IPS-18a (cell line): Measurements from ENCODE around the gene HMGA1.

Source experiments
- H3K27ac ChIP-seq: one replicate; pipeline ENCODE4 v1.5.1; 2013; ENCODE audit warnings: low read length
- H3K27me3 ChIP-seq: one replicate; pipeline ENCODE4 v1.6.1; 2013; ENCODE audit warnings: mild to moderate bottlenecking, low read length; ENCODE audit not compliant: control insufficient read depth, insufficient read depth
- H3K36me3 ChIP-seq: one replicate; pipeline ENCODE4 v1.6.1; 2013; ENCODE audit warnings: low read depth, low read length; ENCODE audit not compliant: control insufficient read depth
- H3K4me1 ChIP-seq: one replicate; pipeline ENCODE4 v1.6.1; 2013; ENCODE audit warnings: low read depth, low read length; ENCODE audit not compliant: control insufficient read depth
- H3K4me3 ChIP-seq: one replicate; pipeline ENCODE4 v1.5.1; 2013; ENCODE audit warnings: low read length
- H3K9ac ChIP-seq: one replicate; pipeline ENCODE4 v1.6.1; 2013; ENCODE audit warnings: mild to moderate bottlenecking, low read length, moderate library complexity
- H3K9me3 ChIP-seq: one replicate; pipeline ENCODE4 v1.6.1; 2013; ENCODE audit warnings: low read depth, low read length; ENCODE audit not compliant: control insufficient read depth

The HMGA1 gene, protein sequence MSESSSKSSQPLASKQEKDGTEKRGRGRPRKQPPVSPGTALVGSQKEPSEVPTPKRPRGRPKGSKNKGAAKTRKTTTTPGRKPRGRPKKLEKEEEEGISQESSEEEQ

DNA sequence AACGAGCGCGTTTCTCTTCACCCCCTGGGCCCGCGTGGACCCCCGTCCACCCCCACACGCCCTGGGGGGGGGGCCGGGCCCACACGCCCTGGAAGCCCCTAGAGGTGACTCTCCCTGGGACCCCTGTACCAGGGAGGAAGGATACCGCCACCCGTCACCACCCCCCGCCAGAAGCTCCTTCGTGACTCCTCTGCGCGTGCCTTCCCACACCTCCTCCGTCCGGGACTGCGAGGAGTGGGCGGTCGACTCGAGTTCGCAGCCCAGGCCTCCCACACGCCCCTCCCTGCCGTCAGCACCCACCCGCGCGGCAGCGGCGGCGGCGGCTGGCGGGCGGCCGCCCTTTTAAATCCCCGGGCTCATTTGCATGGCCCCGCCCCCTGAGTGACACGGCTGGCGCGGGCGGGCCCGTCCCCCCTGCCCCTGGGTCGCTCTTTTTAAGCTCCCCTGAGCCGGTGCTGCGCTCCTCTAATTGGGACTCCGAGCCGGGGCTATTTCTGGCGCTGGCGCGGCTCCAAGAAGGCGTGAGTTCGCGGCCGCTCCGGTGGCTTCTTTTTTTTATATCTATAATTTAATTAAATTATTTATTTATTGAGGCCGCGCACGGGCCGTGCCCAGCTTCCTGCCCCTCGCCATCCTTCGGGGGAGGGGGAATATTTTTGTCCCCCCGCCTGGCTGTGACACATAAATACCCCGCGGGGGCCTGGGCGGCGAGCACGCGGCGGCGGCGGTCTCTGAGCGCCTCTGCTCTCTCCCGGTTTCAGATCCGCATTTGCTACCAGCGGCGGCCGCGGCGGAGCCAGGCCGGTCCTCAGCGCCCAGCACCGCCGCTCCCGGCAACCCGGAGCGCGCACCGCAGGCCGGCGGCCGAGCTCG lies at the start of gene HMGA1:
Gene HMGA1, plus strand, starts transcription at position 431 of the 873 bp plus-strand sequence. CDS start 3,908 bp downstream, outside the sequence.
- peak within 1 kb of the TSS; percentile 95 for H3K4me3 ChIP-seq
- peaks cover 19% of the 10 kb centered on the region for H3K4me1 ChIP-seq
- peaks cover 29% of the 10 kb centered on the region for H3K36me3 ChIP-seq
- H3K9me3 ChIP-seq, result no peaks in the 10 kb centered on the region
- no peaks in the 10 kb centered on the region for H3K27me3 ChIP-seq
- peak within 1 kb of the TSS; percentile 96 for H3K27ac ChIP-seq
- peak within 1 kb of the TSS; percentile 95 for H3K9ac ChIP-seq

DNA sequence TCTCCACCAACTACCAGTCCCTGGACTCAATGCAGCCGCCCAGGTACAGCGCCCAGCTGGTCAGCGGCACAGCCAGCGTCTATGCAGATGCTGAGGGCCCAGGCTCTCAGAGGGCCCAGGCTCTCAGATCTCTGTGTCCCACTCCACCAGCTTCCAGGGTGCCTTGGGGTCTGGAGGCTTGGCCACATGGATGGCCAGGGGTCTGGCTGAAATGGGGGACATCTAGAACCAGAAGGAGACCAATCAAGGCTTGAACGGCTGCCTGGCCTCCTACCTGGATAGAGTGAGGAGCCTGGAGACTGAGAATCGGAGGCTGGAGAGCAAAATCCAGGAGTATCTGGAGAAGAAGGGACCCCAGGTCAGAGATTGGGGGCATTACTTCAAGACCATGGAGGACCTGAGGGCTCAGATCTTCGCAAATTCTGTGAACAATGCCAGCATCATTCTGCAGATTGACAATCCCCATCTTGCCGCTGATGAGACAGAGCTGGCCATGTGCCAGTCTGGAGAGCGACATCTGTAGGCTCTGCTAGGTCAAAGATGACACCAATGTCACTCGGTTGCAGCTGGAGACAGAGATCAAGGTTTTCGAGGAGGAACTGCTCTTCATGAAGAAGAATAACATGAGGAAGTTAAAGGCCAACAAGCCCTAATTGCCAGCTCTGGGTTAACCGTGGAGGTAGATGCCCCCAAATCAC lies 46.7 kb upstream of the HMGA1 start:
- Histone ChIP-seq H3K27me3 (no peaks in the 10 kb centered on the region), H3K4me1 (no peaks in the 10 kb centered on the region), H3K9me3 (no peaks in the 10 kb centered on the region), H3K4me3 (no peak overlapping the region), H3K27ac (no peak overlapping the region), H3K9ac (no peak overlapping the region), H3K36me3 (no peaks in the 10 kb centered on the region)

DNA sequence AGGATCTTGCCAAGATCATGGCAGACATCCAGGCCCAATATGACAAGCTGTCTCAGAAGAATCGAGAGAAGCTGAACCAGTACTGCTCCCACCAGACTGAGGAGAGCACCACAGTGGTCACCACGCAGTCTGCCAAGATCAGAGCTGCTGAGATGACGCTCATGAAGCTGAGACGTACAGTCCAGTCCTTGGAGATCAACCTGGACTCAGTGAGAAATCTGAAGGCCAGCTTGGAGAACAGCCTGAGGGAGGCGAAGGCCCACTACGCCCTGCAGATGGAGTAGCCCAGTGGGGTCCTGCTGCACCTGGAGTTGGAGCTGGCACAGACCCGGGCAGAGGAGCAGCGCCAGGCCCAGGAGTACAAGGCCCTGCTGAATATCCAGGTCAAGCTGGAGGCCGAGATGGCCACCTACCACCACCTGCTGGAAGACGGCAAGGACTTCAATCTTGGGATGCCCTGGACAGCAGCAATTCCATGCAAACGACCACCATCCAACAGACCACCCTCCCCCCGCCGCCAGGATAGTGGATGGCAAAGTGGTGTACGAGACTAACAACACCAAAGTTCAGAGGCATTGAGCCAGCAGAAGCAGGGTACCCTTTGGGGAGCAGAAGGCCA lies 46.1 kb upstream of the HMGA1 start:
- Histone ChIP-seq H3K9ac (no peak overlapping the region), H3K4me3 (no peak overlapping the region), H3K27me3 (peaks cover 6% of the 10 kb centered on the region), H3K36me3 (no peaks in the 10 kb centered on the region), H3K4me1 (no peaks in the 10 kb centered on the region), H3K9me3 (no peaks in the 10 kb centered on the region), H3K27ac (no peak overlapping the region)

DNA sequence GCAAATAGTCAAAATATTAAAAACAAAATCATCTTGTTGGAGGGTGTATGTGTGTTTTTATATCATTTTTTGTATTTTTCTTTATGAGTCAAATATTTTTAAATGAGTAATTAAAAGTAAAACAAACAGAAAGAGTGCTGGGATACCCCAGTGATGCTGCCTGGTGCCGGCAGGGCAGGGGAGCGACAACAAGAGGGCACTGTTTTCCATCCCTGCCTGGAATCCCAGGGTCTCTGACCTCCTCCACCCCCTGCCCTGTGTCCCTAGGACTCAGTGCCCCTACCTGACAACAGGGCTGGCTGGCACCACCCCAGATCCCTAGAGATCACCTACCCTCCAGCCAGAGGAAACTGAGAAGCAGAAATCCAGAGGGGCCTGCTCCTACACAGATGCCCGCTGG lies 41.9 kb upstream of the HMGA1 start:
- Histone ChIP-seq H3K27ac (no peak overlapping the region), H3K4me1 (no peaks in the 10 kb centered on the region), H3K9ac (no peak overlapping the region), H3K9me3 (no peaks in the 10 kb centered on the region), H3K27me3 (peaks cover 11% of the 10 kb centered on the region), H3K36me3 (no peaks in the 10 kb centered on the region), H3K4me3 (no peak overlapping the region)

DNA sequence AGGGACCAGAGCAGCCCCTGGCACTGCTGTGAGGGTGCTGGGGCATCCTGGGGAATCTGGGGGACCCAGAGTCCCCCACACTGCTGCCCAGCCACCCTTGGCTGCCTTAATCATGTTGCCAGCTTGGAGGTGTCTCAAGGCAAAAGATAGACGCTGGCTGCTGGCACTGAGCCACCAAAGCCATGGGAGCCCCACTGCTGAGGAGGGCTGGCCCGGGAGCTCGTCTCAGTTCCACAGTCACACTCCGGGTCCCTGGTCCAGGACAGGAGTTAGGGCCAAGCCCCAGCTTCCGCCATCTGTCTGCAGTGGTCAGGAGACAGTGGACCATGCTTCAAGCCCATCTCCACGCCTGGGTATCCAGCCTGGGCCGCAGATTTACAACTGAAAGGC lies 41.0 kb upstream of the HMGA1 start:
- H3K4me3 ChIP-seq, result no peak overlapping the region
- H3K9ac ChIP-seq, result no peak overlapping the region
- H3K4me1 ChIP-seq, result no peaks in the 10 kb centered on the region
- no peaks in the 10 kb centered on the region for H3K36me3 ChIP-seq
- H3K27me3 ChIP-seq, result peaks cover 11% of the 10 kb centered on the region
- no peaks in the 10 kb centered on the region for H3K9me3 ChIP-seq
- no peak overlapping the region for H3K27ac ChIP-seq

DNA sequence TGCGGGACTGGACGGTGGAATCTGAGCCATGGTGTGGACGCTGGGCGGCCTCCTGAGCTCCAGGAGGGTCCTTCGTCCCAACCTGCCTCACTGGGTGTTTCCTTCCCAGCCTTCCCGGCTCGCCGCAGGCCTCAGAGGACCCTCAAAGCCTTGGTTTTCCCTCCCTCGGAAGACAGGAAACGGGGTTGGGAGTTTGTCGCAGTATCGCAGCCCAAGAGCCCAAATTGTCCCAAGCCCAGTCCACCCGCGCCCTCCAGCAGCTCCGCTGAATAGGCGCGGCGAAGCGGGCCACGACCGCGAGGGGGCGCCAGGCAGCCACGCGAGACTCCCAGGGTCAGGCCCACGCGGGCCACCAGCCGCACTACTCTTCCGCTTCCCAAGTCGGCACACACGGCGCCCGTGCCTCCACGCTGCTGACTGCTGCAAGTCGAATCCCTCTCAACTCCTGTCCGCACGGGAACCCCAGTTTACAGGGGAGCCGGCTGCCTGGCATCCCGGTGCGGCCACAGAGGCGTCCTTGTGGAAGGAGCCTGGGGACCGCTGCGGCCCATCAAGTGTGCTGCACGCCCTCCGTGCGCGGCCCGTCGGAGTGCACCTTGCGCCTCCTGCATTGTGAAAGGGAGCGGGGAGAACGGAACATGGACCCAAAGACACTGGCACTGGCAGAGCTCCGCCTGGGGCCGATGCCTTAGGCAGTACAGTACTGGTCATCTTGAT lies 40.4 kb upstream of the HMGA1 start:
- Histone ChIP-seq H3K4me1 (no peaks in the 10 kb centered on the region), H3K27ac (no peak overlapping the region), H3K4me3 (no peak overlapping the region), H3K27me3 (peaks cover 11% of the 10 kb centered on the region), H3K9ac (no peak overlapping the region), H3K9me3 (no peaks in the 10 kb centered on the region), H3K36me3 (no peaks in the 10 kb centered on the region)

DNA sequence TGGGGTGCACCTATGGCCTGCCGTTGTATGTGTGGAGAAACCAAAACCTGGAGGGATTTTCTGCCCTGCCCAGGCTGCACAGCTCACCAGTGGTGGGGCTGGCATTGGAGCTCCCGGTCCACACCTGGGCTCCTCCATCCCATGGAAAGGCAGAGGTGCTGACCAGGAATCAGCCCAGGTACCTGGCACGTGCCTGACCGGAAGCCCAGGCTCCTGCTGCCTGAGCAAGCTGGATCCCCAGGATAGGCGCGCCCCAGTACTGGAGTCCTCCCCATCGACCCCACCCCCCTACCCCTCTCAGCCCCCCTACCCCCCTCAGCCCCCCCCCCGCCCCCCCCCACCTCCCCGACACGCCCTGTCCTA lies 39.9 kb upstream of the HMGA1 start:
- Histone ChIP-seq H3K9ac (no peak overlapping the region), H3K36me3 (no peaks in the 10 kb centered on the region), H3K27ac (no peak overlapping the region), H3K4me1 (no peaks in the 10 kb centered on the region), H3K4me3 (no peak overlapping the region), H3K27me3 (peaks cover 11% of the 10 kb centered on the region), H3K9me3 (no peaks in the 10 kb centered on the region)

DNA sequence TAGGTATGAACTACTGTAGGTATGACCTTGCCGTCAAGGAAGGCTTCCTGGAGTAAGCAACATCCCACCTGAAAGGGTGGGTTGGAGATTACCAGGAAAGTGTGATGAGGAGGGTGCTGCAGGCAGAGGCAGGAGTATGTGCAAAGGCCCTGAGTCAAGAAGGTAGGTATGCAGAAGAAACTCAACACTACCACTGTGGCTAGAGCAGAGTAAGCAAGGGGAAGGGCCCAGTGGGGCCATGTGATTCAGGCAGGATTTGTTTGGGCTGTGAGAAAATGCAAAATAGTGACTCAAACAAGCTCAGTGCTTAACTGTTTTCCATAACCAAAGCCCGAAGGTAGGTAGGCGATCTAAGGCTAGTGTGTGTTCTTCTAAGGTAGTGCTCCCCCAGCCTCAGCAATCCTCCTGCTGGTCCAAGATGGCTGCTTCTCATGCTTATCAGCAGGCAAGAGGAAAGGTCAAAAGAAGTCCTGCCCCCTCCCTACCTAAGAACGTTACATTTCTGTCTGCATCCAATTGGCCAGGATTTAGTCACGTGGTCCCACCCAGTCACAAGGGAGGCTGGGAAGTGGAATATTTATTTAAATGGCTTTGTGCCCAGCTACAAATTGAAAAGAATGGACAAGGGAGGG lies 36.2 kb upstream of the HMGA1 start:
- H3K27ac ChIP-seq, result no peak overlapping the region
- no peaks in the 10 kb centered on the region for H3K36me3 ChIP-seq
- H3K9ac ChIP-seq, result no peak overlapping the region
- H3K27me3 ChIP-seq, result peaks cover 6% of the 10 kb centered on the region
- no peaks in the 10 kb centered on the region for H3K9me3 ChIP-seq
- H3K4me3 ChIP-seq, result no peak overlapping the region
- H3K4me1 ChIP-seq, result no peaks in the 10 kb centered on the region

DNA sequence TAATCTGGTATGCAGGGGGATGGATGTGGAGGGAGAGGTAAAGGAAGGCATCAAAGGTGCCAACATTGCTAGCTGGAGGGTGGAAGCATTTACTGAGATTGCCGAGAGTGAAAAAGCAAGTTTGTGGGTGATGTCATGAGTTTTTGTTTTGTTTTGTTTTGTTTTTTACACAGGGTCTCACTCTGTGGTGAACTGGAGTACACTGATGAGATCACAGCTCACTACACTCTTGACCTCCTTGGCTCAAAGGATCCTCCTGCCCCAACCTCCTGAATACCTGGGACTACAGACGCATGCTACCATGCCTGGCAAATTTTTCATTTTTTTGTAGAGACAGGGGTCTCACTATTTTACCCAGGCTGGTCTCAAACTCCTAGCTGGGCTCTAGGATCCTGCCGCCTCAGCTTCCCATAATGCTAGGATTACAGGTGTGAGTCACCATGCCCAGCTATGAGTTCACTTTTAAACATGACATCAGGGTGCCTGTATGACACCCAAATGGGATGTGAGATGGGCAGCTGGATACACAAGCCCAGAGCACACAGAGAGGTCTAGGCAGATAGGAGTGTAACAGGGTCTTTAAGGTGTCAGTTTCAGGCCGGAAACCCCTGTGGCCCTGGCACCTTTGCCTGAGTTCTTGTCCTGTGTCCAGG lies 35.1 kb upstream of the HMGA1 start:
- Histone ChIP-seq H3K4me1 (no peaks in the 10 kb centered on the region), H3K9me3 (no peaks in the 10 kb centered on the region), H3K4me3 (no peak overlapping the region), H3K36me3 (no peaks in the 10 kb centered on the region), H3K9ac (no peak overlapping the region), H3K27ac (no peak overlapping the region), H3K27me3 (no peaks in the 10 kb centered on the region)

DNA sequence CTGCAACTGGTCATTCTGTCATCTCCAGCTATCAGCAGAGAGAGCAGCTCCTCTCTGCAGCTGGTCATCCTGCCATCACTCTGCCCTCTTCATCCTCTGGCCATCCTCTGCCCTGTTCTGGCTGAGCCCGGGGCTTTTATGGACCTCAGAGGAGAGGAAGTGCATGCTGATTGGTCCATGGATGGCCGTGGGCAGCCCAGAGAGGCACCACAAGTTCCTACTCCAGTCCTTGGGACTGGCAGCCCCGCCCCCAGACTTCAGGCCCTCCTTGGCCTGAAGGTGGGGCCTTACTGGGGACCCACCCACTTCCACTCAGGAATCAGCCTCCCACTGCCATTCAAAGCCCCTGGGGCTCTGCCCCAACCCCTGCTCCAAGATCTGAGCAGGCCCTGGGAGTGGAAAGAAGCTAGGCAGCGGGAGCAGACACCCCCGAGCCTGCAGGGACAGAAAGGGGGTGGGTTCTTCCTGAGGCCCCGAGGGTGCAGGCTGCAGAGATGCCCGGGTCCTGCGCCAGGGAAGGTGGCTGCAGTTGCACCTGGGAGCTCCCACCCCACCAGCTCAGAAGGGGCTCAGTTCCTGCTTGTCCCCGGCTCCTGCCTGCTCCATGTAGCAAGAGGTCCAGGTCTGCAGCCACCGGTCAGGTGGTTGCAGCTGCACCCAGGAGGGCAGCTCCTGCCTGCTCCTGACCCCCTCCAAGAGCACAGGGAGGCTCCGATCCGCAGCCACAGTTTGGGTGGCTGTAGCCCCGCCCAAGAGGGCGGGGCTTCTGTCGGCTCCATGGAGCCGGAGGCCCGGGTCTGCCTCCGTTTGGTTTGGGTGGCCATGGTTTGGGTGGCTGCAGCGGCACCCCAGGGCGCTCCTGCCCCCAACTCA lies 34.1 kb upstream of the HMGA1 start:
- H3K9me3 ChIP-seq, result no peaks in the 10 kb centered on the region
- no peaks in the 10 kb centered on the region for H3K27me3 ChIP-seq
- H3K36me3 ChIP-seq, result no peaks in the 10 kb centered on the region
- H3K27ac ChIP-seq, result no peak overlapping the region
- H3K4me1 ChIP-seq, result no peaks in the 10 kb centered on the region
- no peak overlapping the region for H3K4me3 ChIP-seq
- H3K9ac ChIP-seq, result no peak overlapping the region
